ENCODE data around the gene GOLGA8A.
"Not testable (repeated sequence)": the region's sequence is repeated elsewhere in the genome, so short reads cannot be mapped to it uniquely, and the experiment has no call there.

GOLGA8A gene

DNA sequence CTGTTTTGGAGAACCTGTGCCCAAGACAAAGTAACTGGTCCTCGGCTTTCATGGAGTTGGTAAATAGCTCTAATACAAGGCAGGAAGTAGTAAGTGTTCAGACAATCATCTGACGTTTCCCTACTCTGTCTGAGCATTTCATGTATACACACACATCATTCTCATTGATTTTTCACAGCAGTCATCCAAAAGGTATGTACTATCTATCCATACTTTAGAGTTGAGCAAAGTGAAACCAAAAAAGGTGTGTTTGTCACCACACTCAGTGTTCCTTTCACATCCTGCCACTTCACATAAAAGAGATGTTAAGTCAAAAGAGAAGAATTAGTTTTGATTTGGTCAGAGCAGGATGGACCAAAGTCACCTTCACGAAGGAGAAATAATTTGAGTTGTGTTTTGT, 33.7 kb downstream of the GOLGA8A start:
- DNase-seq = not testable (repeated sequence)

- not testable (repeated sequence) for DNase-seq
These were observed 34.4 kb downstream of the GOLGA8A start for GRCh38 chr15:34403160-34403598.

GRCh38 chr15:34397637-34398259, 39.9 kb downstream of the GOLGA8A start:
- DNase-seq = not testable (repeated sequence)

DNA sequence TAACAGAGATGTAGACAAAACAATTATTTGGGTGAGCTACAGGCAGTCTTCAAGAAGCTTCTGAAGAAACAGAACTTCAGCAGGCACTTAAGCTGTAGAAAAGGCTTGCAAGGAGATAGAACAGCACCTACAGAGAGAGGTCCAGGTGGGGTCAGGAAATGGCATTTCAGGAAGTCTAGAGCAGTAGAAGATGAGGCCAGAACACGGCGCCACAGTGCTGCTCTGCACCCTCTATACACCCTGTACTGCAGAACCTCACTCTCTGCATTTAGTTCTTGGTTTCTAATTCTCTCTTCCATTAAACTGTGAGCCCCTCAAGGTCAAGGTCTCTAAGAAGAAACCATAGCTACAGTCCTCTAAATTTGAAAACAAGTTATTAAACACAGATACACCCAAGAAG, 44.6 kb downstream of the GOLGA8A start:
- not testable (repeated sequence) for DNase-seq

GRCh38 chr15:34389594-34390086, 48.0 kb downstream of the GOLGA8A start:
- not testable (repeated sequence) for DNase-seq

All from hematopoietic multipotent progenitor cell treated with erythropoietin and hydrocortisone succinate and interleukin-3 and kit ligand, for 4 days (in vitro differentiated cells).